Placental epithelial cell (primary cell): ENCODE data around the gene AP4E1. TPM values are rescaled to one million over a fixed set of nuclear protein-coding genes. Genes with fewer than 3 reads are reported as not detected.

Experiments used
- total RNA-seq: library from RNA; depleted of rRNA; stranded (reverse); fragments of >200 nt; gene quantifications from 2 replicates; pipeline ENCODE4 v1.2.3, GENCODE V29; 2012

The AP4E1 gene
- total RNA-seq, result 7.1 and 15.0 TPM in 2 replicates

DNA sequence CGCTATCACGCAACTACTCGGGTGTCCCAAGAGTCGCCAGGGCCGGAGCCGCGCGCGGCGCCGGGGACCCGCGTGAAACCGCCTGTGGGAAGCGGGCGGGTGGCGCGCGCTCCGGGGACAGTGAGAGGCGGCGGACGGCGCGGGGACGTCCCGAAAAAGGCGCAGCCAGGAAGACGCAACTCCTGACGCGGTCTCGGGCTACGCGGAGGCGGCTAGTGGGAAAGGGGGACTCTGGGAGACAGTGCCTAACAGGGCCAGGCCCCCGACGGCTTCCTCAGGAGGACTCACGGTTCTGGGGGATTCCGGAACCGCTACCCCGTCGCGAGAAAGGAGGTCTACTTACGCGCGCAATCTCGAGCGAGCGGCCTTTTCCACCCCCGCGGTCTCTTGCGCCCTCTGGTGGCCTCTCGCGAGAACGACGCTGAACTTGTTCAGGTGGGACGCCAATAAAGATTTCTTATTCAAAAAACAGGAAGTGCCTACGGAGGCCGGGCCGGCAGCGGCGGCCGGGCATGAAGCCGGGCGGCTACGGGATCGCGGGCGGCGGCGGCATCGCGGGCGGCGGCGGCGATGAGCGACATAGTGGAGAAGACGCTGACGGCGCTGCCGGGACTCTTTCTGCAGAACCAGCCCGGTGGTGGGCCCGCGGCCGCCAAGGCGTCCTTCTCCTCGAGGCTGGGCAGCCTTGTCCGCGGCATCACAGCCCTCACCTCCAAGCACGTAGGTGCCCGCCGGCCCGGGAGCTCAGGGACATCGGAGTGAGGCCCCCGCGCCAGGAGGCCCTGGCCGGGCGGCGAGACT, at the start of gene AP4E1:
Gene AP4E1 (plus strand): TSS at position 475 of the 801 bp plus-strand sequence. CDS start 96 bp downstream, at position 571.

Other genes with a start within 250 kb of the AP4E1 start
- 60.9 and 62.8 TPM in 2 replicates for gene TRPM7, start 221.9 kb upstream of the AP4E1 start, total RNA-seq
- 38.5 and 122 TPM in 2 replicates for gene SPPL2A, start 143.0 kb upstream of the AP4E1 start, total RNA-seq
- gene TNFAIP8L3, start 186.2 kb downstream of the AP4E1 start, total RNA-seq, result not detected in 2 replicates